Duodenal mucosa (tissue), 2 donors: Measurements from ENCODE around the gene CCDC59.

Experiments used
- H3K27ac ChIP-seq: one replicate; pipeline ENCODE4 v1.7.0; 2013; ENCODE audit warnings: low read depth, low read length
- H3K27me3 ChIP-seq, 2 donors: one replicate each; pipeline ENCODE4 v1.7.0; 2013; ENCODE audit warnings: low read length in 2 of 2, control low read depth in 1 of 2; ENCODE audit not compliant: insufficient read depth in 2 of 2, control insufficient read depth in 1 of 2
- H3K36me3 ChIP-seq, 2 donors: one replicate each; pipeline ENCODE4 v1.7.0; 2013; ENCODE audit warnings: low read length in 2 of 2, control low read depth in 1 of 2; ENCODE audit not compliant: insufficient read depth in 2 of 2, control insufficient read depth in 1 of 2
- H3K4me1 ChIP-seq, 2 donors: one replicate each; pipeline ENCODE4 v1.7.0; 2013; ENCODE audit warnings: low read length in 2 of 2, control low read depth in 1 of 2; ENCODE audit not compliant: insufficient read depth in 2 of 2, control insufficient read depth in 1 of 2
- H3K4me3 ChIP-seq, 2 donors: one replicate each; pipeline ENCODE4 v1.7.0; 2013; ENCODE audit warnings: low read length in 2 of 2, low read depth in 1 of 2
- H3K9ac ChIP-seq, 2 donors: one replicate each; pipeline ENCODE4 v1.7.0; 2013; ENCODE audit warnings: low read length in 2 of 2, low read depth in 1 of 2
- H3K9me3 ChIP-seq, 2 donors: one replicate each; pipeline ENCODE4 v1.7.0; 2013; ENCODE audit warnings: low read length in 2 of 2, control low read depth in 1 of 2; ENCODE audit not compliant: control insufficient read depth in 1 of 2

Gene CCDC59

DNA sequence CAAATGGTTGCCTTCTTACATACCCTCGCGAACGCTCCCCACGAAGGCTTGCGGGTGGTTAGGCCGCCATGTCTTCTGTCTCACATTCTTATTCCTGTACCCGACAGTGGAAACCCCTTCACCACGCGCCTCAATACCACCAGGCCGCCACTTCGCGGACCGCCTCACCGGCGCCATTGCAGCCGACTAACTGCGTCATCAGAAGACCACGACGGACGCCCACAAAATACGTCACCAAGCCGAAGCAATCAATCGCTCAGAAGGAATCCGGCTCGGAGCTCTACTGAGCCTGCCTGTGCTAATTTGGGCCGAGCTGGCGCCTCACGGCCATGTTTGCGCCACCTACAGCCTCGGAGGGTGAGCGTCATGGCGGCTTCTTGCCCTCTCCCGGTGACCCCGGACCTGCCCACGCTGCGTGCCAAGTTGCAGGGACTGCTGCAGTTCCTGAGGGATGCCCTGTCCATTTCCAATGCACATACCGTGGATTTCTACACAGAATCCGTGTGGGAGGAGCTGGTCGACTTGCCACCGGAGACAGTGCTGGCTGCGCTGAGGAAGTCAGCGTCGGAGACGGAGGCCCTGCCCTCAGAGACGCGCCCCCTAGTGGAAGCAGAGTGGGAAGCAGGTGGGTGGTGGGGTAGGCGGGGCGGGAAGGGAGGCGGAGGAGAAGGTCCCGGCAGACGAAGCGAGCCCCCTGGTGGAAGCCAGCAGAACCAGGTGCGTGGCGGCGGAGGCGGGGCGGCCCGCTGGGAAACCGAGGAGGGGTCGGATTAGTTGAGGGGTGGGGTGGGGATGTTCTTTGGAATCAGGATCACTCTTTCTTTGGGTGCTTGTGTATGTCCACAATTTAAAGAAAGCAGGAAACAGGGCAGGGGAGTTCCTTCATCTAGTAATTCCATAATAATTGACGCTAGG, at the start of gene CCDC59, which contains the start of gene METTL25:
Gene CCDC59, minus strand, starts transcription at position 188 of the 915 bp plus-strand sequence. Its CDS starts 11 bp downstream, at position 177.
Gene METTL25, plus strand, starts transcription at position 330 of the 915 bp plus-strand sequence. Its CDS starts 37 bp downstream, at position 367.
- Histone ChIP-seq H3K9me3 (no peaks in the 10 kb centered on the region), H3K27me3 (no peaks in the 10 kb centered on the region), H3K4me1 (peaks cover 24 to 31% of the 10 kb centered on the region in 2 donors), H3K27ac (peak within 1 kb of the TSS; percentile 94), H3K4me3 (peak within 1 kb of the TSS; percentile 98 to 99), H3K9ac (peak within 1 kb of the TSS; percentile 97 to 99), H3K36me3 (peaks cover 7 to 24% of the 10 kb centered on the region in 2 donors)

GRCh38 chr12:82407481-82407880, 49.3 kb upstream of the CCDC59 start:
- H3K36me3 ChIP-seq = peaks cover 0 to 5% of the 10 kb centered on the region in 2 donors
- no peaks in the 10 kb centered on the region for H3K27me3 ChIP-seq
- no peaks in the 10 kb centered on the region for H3K9me3 ChIP-seq
- H3K4me3 ChIP-seq = no peak overlapping the region
- no peak overlapping the region for H3K27ac ChIP-seq
- no peaks in the 10 kb centered on the region for H3K4me1 ChIP-seq
- H3K9ac ChIP-seq = no peak overlapping the region

DNA sequence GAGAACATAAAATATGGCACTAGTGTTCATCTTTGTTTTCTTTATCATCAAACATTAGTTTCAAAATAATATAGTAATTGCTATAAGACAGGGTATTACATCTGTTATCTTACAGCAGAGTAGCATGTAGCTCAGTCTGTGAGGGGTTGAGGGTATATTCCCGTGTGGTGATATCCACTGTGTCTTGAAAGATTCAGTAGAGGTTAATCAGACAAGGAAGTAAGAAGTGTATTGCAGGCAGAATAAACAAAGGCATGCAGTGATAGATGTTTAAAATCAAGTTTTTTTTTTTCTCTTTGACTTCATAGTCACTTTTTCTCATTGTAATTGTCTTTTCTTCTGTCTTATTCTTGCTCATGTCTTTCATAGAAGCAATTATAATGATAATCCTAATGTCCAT, 48.5 kb upstream of the CCDC59 start:
- H3K36me3 ChIP-seq = peaks cover 0 to 5% of the 10 kb centered on the region in 2 donors
- H3K27me3 ChIP-seq = no peaks in the 10 kb centered on the region
- no peaks in the 10 kb centered on the region for H3K9me3 ChIP-seq
- no peak overlapping the region for H3K9ac ChIP-seq
- no peak overlapping the region for H3K27ac ChIP-seq
- no peaks in the 10 kb centered on the region for H3K4me1 ChIP-seq
- no peak overlapping the region for H3K4me3 ChIP-seq

DNA sequence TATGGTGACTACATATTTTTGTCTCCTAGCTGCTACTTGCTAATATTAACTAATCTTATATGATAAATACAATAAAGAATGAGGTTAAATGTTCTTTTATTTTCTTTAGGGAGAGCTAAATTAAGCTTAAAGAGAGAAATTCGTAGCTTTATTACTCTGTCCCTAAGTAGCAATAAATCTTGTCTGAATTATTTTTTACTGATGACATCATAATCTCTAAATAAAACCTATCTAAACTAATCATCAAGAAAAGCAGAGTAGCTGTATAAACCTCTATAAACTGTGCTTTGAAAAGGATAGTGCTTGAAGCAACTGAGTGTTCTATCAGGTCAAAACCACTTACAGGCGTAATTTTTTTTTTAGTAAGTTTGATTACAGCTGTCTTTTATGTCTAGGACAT, 42.6 kb upstream of the CCDC59 start:
- Histone ChIP-seq H3K27me3 (no peaks in the 10 kb centered on the region), H3K9ac (no peak overlapping the region), H3K36me3 (peaks cover 0 to 5% of the 10 kb centered on the region in 2 donors), H3K9me3 (no peaks in the 10 kb centered on the region), H3K4me3 (no peak overlapping the region), H3K4me1 (no peaks in the 10 kb centered on the region), H3K27ac (no peak overlapping the region)

- H3K4me3 ChIP-seq = no peak overlapping the region
- no peaks in the 10 kb centered on the region for H3K9me3 ChIP-seq
- H3K36me3 ChIP-seq = peaks cover 3 to 4% of the 10 kb centered on the region in 2 donors
- no peak overlapping the region for H3K27ac ChIP-seq
- H3K4me1 ChIP-seq = no peaks in the 10 kb centered on the region
- no peak overlapping the region for H3K9ac ChIP-seq
- H3K27me3 ChIP-seq = no peaks in the 10 kb centered on the region
These were observed 40.7 kb upstream of the CCDC59 start for GRCh38 chr12:82398879-82399278.

DNA sequence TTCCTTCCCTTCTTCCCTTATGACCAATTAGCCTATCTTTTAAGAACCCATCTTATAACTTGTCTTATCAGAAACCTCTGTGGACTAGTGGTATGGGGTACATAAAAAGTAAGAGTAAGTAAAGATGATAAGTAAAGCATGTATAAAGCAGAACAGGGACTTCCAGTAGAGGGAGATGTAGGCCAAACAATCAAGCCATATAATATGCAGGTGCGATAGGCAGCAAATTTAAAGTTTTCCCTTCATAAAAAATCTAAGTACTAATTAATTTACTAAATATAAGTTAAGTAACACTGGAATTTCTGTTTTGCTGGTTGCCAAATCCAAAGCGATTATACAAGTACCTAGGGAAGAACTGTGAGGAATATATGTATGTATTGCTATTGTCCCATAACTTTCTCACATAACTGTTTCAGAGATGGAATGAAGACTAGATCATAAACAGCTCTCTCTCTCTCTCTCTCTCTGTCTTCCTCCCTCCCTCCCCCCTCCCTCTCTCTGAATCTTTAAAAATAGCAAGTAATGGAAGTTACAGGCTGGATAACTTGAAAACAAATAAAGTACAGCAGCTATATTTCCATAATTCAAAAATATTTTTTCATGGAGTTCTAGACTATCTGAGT, 25.9 kb upstream of the CCDC59 start:
- no peaks in the 10 kb centered on the region for H3K9me3 ChIP-seq
- no peak overlapping the region for H3K9ac ChIP-seq

GRCh38 chr12:82378997-82379396, 20.8 kb upstream of the CCDC59 start:
- Histone ChIP-seq H3K4me1 (no peaks in the 10 kb centered on the region), H3K9ac (no peak overlapping the region), H3K36me3 (peaks cover 3 to 5% of the 10 kb centered on the region in 2 donors), H3K27ac (no peak overlapping the region), H3K4me3 (no peak overlapping the region), H3K27me3 (no peaks in the 10 kb centered on the region), H3K9me3 (peaks cover 0 to 7% of the 10 kb centered on the region in 2 donors)

More for the DNA sequence above, 25.9 kb upstream of the CCDC59 start:
- Histone ChIP-seq H3K27me3 (no peaks in the 10 kb centered on the region), H3K27ac (no peak overlapping the region), H3K36me3 (peaks cover 3 to 7% of the 10 kb centered on the region in 2 donors), H3K4me1 (no peaks in the 10 kb centered on the region), H3K4me3 (no peak overlapping the region)

GRCh38 chr12:82375201-82375600, 17.0 kb upstream of the CCDC59 start:
- Histone ChIP-seq H3K27me3 (no peaks in the 10 kb centered on the region), H3K27ac (no peak overlapping the region)

GRCh38 chr12:82366197-82366596, 8.0 kb upstream of the CCDC59 start:
- no peak overlapping the region for H3K9ac ChIP-seq
- H3K27ac ChIP-seq = no peak overlapping the region
- H3K27me3 ChIP-seq = no peaks in the 10 kb centered on the region
- no peak overlapping the region for H3K4me3 ChIP-seq
- no peaks in the 10 kb centered on the region for H3K36me3 ChIP-seq
- peaks cover 0 to 8% of the 10 kb centered on the region in 2 donors for H3K9me3 ChIP-seq
- H3K4me1 ChIP-seq = no peaks in the 10 kb centered on the region

More at GRCh38 chr12:82375201-82375600, 17.0 kb upstream of the CCDC59 start:
- Histone ChIP-seq H3K9me3 (peaks cover 5 to 7% of the 10 kb centered on the region in 2 donors), H3K4me3 (no peak overlapping the region), H3K9ac (no peak overlapping the region), H3K4me1 (no peaks in the 10 kb centered on the region), H3K36me3 (peaks cover 5 to 6% of the 10 kb centered on the region in 2 donors)

- Histone ChIP-seq H3K9ac (no peak overlapping the region), H3K27ac (no peak overlapping the region), H3K4me3 (no peak overlapping the region), H3K4me1 (peaks cover 9 to 10% of the 10 kb centered on the region in 2 donors), H3K27me3 (no peaks in the 10 kb centered on the region), H3K36me3 (no peaks in the 10 kb centered on the region), H3K9me3 (peaks cover 0 to under 1% of the 10 kb centered on the region in 2 donors)
These were observed 5.8 kb upstream of the CCDC59 start for GRCh38 chr12:82363990-82364389.
